GM12801 (cell line): Measurements from ENCODE around the gene KANSL1.

Experiments used
- TF ChIP-seq, protein P1 (sequence below): IDR thresholded peaks from one replicate; pipeline ENCODE4 v1.5.1; 2011; ENCODE audit warnings: control low read depth; ENCODE audit not compliant: insufficient read length; ENCODE audit errors: extremely low read depth

KANSL1 gene

GRCh38 chr17:46140645-46141197 lies 52.5 kb downstream of the KANSL1 start:
- TF ChIP-seq, protein P1, sequence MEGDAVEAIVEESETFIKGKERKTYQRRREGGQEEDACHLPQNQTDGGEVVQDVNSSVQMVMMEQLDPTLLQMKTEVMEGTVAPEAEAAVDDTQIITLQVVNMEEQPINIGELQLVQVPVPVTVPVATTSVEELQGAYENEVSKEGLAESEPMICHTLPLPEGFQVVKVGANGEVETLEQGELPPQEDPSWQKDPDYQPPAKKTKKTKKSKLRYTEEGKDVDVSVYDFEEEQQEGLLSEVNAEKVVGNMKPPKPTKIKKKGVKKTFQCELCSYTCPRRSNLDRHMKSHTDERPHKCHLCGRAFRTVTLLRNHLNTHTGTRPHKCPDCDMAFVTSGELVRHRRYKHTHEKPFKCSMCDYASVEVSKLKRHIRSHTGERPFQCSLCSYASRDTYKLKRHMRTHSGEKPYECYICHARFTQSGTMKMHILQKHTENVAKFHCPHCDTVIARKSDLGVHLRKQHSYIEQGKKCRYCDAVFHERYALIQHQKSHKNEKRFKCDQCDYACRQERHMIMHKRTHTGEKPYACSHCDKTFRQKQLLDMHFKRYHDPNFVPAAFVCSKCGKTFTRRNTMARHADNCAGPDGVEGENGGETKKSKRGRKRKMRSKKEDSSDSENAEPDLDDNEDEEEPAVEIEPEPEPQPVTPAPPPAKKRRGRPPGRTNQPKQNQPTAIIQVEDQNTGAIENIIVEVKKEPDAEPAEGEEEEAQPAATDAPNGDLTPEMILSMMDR, result no peak

- TF ChIP-seq, protein P1, result no peak
Measured at GRCh38 chr17:46139432-46140210, 53.6 kb downstream of the KANSL1 start.

- TF ChIP-seq, protein P1, result no peak
Measured at GRCh38 chr17:46138473-46138872, 54.8 kb downstream of the KANSL1 start.

- TF ChIP-seq, protein P1, result no peak
Measured at GRCh38 chr17:46136820-46137219, 56.4 kb downstream of the KANSL1 start.

DNA sequence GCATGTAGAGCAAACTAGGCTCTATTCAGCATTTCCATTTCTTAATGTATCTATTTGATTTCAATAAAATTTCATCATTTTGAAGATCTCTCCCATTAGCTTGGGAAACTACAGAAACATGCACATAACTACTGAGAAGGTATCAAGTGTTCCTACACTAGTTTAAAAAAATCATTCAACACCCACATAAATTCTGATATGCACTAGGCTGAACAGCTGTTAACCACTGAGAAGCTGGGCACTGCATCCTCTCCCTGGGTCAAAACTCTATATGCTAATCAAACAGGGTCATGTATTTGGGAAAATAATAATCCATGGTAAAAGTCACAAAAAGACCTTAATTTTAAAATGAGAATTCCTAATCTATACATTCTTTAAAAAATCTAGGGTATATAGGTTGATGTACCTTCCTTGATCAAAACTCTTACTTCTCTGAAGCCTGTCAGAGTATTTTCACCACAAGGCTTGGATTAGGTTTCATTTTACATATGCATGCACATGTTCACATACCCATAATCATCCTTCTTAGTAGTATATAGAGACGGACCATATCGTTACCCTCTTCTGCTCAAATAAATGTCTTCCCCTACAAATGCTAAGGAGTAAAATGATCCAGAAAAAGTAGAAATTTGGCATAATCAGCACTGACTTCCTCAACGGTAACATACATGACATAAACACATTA lies 57.2 kb downstream of the KANSL1 start:
- TF ChIP-seq, protein P1, result no peak

DNA sequence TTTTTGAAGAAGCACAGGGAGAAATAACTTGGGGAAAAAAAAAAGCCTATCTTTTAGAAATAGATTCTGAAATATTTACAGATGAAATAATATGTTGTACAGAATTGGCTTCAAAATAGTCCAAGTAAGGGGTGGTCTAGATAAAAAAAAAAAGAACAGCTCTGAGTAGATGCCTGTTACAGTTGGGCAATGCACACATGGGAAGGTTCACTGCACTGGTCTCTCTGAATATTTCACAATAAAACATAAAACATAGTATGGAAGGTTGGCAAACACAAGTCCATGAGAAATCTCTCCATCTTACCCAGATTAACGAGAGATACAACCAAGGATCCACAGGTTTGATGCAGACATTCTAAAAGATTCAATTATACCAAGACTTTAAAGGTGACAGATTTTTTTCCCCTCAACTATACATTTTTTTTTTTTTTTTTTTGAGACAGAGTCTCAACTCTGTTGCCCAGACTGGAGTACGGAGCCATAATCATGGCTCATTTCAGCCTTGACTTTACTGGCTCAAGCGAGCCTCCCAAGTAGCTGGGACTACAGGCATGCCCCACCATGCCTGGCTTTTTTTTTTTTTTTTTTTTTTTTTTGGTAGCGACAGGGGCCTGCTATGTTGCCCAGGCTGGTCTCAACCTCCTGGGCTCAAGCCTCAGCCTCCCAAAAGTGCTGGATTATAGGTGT lies 58.0 kb downstream of the KANSL1 start:
- TF ChIP-seq, protein P1, result no peak

DNA sequence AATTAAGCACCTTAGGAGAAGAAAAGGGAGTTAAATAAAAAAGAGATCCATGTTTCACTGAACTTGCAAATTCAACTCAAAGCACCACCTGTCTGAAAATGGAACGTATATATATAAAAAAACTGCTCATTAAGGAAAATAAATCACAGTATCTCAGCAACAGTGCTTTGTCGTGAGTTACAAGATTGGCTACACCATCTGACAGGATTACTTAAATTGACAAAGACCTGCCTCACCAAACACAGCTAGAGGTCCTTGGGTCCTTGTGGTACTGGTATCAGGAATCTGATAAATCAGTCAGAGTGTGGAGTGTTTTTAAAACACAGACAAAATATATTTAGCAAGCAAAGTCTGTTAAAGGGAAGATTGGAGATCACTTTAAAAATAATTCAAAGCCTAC lies 63.9 kb downstream of the KANSL1 start:
- TF ChIP-seq, protein P1, result no peak
